Pancreas (tissue), 10 donors: Measurements from ENCODE around the gene GABRR3. TPM values are rescaled to one million over a fixed set of nuclear protein-coding genes. Genes with fewer than 3 reads are reported as not detected.

Source experiments
- ATAC-seq, 4 donors: fragments of 200-7000 bp; cut with Tn5 transposase; one replicate each; pipeline versions ENCODE4 v1.8.0 to v1.9.1; 2020; ENCODE audit warnings: mild to moderate bottlenecking in 4 of 4, moderate library complexity in 4 of 4
- DNase-seq, 6 donors: peaks; one replicate each; pipeline ENCODE4 v3.0.0-alpha.2; 2020
- FAIRE-seq: peaks from 2 replicates; lab custom pipeline; 2012; peaks lifted over from hg19 to GRCh38; lab: Jason Lieb, UNC
- H3K27ac ChIP-seq, 4 donors: fragments of 200-600 bp; sonication (generic); 1 replicate in 3 of 4; 2 replicates in 1 of 4; pipeline versions ENCODE4 v1.5.0 to v1.8.0; 2020
- H3K27me3 ChIP-seq, 4 donors: fragments of 200-600 bp; one replicate each; pipeline ENCODE4 v1.8.0; 2021
- H3K36me3 ChIP-seq, 3 donors: fragments of 200-600 bp; sonication (generic) in 1 of 3; one replicate each; pipeline versions ENCODE4 v1.5.0 to v1.8.0; 2020 to 2021
- H3K4me1 ChIP-seq, 3 donors: fragments of 200-600 bp; one replicate each; pipeline ENCODE4 v1.8.0; 2021
- H3K4me3 ChIP-seq, 4 donors: fragments of 200-600 bp; sonication (generic) in 2 of 4; one replicate each; pipeline versions ENCODE4 v1.5.0 to v1.8.0; 2020 to 2021
- H3K9me3 ChIP-seq, 4 donors: fragments of 200-600 bp; one replicate each; pipeline ENCODE4 v1.8.0; 2021
- CTCF ChIP-seq, 4 donors: fragments of 200-600 bp; sonication (generic) in 3 of 4; IDR thresholded peaks; one replicate each; pipeline versions ENCODE4 v1.5.0 to v1.8.0; 2021; ENCODE audit warnings: antibody characterized with exemption in 4 of 4
- WGBS, 2 donors: extraction: QIAGEN DNeasy Blood & Tissue Kit; methylation state at CpG; one replicate each; pipeline ENCODE4 v1.1.7; 2013; 5-methylcytosine and 5-hydroxymethylcytosine counted together
- intact Hi-C, 3 donors: fragments of 100-400 bp; cut with DNase I; formaldehyde crosslinking; loops; one replicate each; pipeline versions ENCODE4 v1.11.1 to v1.14.2; 2022
- polyA plus RNA-seq, 2 donors: library from polyadenylated mRNA; stranded (reverse); fragments of 200-250 nt; gene quantifications; one replicate each; pipeline ENCODE4 v1.2.3, GENCODE V29; 2013
- total RNA-seq, 6 donors: library from RNA; stranded (reverse); fragmentation: NEBNext Ultra II Directional in 4 of 6; extraction: Animal tissue kit (Norgen Biotek cat#: 25700) in 4 of 6; gene quantifications; one replicate each; pipeline versions ENCODE4 v1.2.1 to v1.2.4, GENCODE V29; 2021 to 2023
- donor health status: healthy with polysubstance abuse.
- donor health status: DM: no; HTN: no; CAD: no; lungs with moderate emphysema.
- donor health status: DM: no; HTN: no; CAD: no.
- donor health status: control.
- donor health status: control.
- donor health status: Bipolar disorder and iron deficiency.
- donor health status: DM: yes; HTN: yes; CAD: no.
- donor health status: DM: no; HTN: no; CAD: no.
- donor health status: DM: no; HTN: no; CAD: no.
- donor health status: DM: yes; HTN: yes; CAD: no.

Gene GABRR3
- total and polyA plus RNA-seq, 8 donors = 0.02 TPM; not detected in 7

GRCh38 chr3:97940034-97940433 lies 95.1 kb downstream of the GABRR3 start:
- 68 to 95% methylated on average over 1 of the region's 1 CpG for WGBS, 2 donors
- intact Hi-C loops = no loop called here
- FAIRE-seq = no peak
- no peak overlapping the region for H3K4me3 ChIP-seq
- ATAC-seq = peak in 2 of 4 donors; percentile 17 to 25
- no peak for TF ChIP-seq CTCF (IDR thresholded peaks at IDR 0.05)
- H3K4me1 ChIP-seq = peaks cover 0 to 7% (median 5%) of the 10 kb centered on the region in 3 donors
- H3K27me3 ChIP-seq = no peaks in the 10 kb centered on the region
- H3K9me3 ChIP-seq = no peaks in the 10 kb centered on the region
- no peak overlapping the region for H3K27ac ChIP-seq
- no peak for DNase-seq
- H3K36me3 ChIP-seq = peaks cover 0 to 17% (median 9%) of the 10 kb centered on the region in 3 donors

- 91 to 94% methylated on average over 2 of the region's 2 CpGs for WGBS, 2 donors
- no peak for TF ChIP-seq CTCF (IDR thresholded peaks at IDR 0.05)
- H3K36me3 ChIP-seq = peaks cover 0 to 11% (median 3%) of the 10 kb centered on the region in 3 donors
Measured at GRCh38 chr3:97939401-97939800, 95.7 kb downstream of the GABRR3 start.

GRCh38 chr3:97938444-97938843 lies 96.7 kb downstream of the GABRR3 start:
- no peaks in the 10 kb centered on the region for H3K27me3 ChIP-seq
- FAIRE-seq = no peak
- 91 to 97% methylated on average over 1 of the region's 1 CpG for WGBS, 2 donors
- intact Hi-C loops = no loop called here
- no peak overlapping the region for H3K27ac ChIP-seq
- no peak overlapping the region for H3K4me3 ChIP-seq
- ATAC-seq = no peak
- no peak for TF ChIP-seq CTCF (IDR thresholded peaks at IDR 0.05)
- peaks cover 0 to 7% (median 5%) of the 10 kb centered on the region in 3 donors for H3K4me1 ChIP-seq
- H3K9me3 ChIP-seq = no peaks in the 10 kb centered on the region
- DNase-seq = no peak
- peaks cover 0 to 5% (median 0%) of the 10 kb centered on the region in 3 donors for H3K36me3 ChIP-seq

More at GRCh38 chr3:97939401-97939800, 95.7 kb downstream of the GABRR3 start:
- FAIRE-seq (no peak), DNase-seq (no peak), ATAC-seq (no peak)
- H3K9me3 ChIP-seq = no peaks in the 10 kb centered on the region
- H3K4me1 ChIP-seq = peaks cover 0 to 7% (median 5%) of the 10 kb centered on the region in 3 donors
- intact Hi-C loops = no loop called here
- no peaks in the 10 kb centered on the region for H3K27me3 ChIP-seq
- H3K4me3 ChIP-seq = no peak overlapping the region
- no peak overlapping the region for H3K27ac ChIP-seq

- H3K4me1 ChIP-seq = peaks cover 0 to 6% (median 4%) of the 10 kb centered on the region in 3 donors
- TF ChIP-seq CTCF (IDR thresholded peaks at IDR 0.05) = no peak
- no peak overlapping the region for H3K4me3 ChIP-seq
- FAIRE-seq (no peak), DNase-seq (no peak), ATAC-seq (no peak)
- no peaks in the 10 kb centered on the region for H3K36me3 ChIP-seq
- no peak overlapping the region for H3K27ac ChIP-seq
- intact Hi-C loops = no loop called here
- WGBS, 2 donors = 96 to 98% methylated on average over 2 of the region's 2 CpGs
- no peaks in the 10 kb centered on the region for H3K9me3 ChIP-seq
- no peaks in the 10 kb centered on the region for H3K27me3 ChIP-seq
Measured at GRCh38 chr3:97937205-97937604, 97.9 kb downstream of the GABRR3 start.

GRCh38 chr3:97935842-97936241 lies 99.3 kb downstream of the GABRR3 start:
- H3K36me3 ChIP-seq = no peaks in the 10 kb centered on the region

More at GRCh38 chr3:97935842-97936241, 99.3 kb downstream of the GABRR3 start:
- 90 to 91% methylated on average over 1 of the region's 1 CpG for WGBS, 2 donors
- DNase-seq = no peak
- Histone ChIP-seq H3K27ac (no peak overlapping the region), H3K4me1 (no peaks in the 10 kb centered on the region), H3K27me3 (no peaks in the 10 kb centered on the region), H3K4me3 (no peak overlapping the region), H3K9me3 (no peaks in the 10 kb centered on the region)
- TF ChIP-seq CTCF (IDR thresholded peaks at IDR 0.05) = no peak
- ATAC-seq = peak in 3 of 4 donors; percentile 22 to 74 (median 70)
- intact Hi-C loops = no loop called here
- no peak for FAIRE-seq
